HEK293T (cell line): ENCODE data around the gene LRP1B.

ENCODE experiments used
- ARNT ChIP-seq: fragments of 450-650 bp; IDR thresholded peaks from 2 replicates; pipeline ENCODE4 v1.6.1; 2017; ENCODE audit warnings: mild to moderate bottlenecking
- HDGF ChIP-seq: fragments of 450-650 bp; IDR thresholded peaks from 2 replicates; pipeline ENCODE4 v1.6.1; 2017; ENCODE audit warnings: antibody characterized with exemption, borderline replicate concordance
- NFRKB ChIP-seq: fragments of 450-650 bp; IDR thresholded peaks from 2 replicates; pipeline ENCODE4 v1.6.1; 2016; ENCODE audit warnings: mild to moderate bottlenecking, moderate library complexity
- SUZ12 ChIP-seq: fragments of 450-650 bp; IDR thresholded peaks from 2 replicates; pipeline ENCODE4 v1.6.1; 2016; ENCODE audit warnings: mild to moderate bottlenecking
- TF ChIP-seq, protein P1 (sequence below): fragments of 450-650 bp; IDR thresholded peaks from 2 replicates; pipeline ENCODE4 v1.6.1; 2016

DNA sequence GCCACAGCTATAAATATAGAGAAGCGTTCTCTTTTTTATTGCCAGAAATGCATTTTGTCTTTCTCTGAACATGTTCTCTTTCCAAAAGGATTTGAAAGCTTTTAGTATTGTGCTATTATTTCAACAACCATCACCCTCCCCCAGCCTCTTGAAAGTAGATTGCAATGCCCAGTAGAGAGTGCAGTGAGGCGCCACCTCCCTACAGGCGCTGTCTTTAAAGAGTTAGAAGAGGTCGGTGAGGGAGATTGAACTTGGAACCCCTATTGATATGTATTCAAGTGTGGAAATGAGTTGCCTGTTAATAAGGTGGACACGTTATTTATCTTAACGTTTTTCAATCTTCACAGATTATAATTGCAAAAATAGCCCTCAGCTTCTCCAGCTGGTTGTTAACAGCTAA, 360.3 kb downstream of the LRP1B start:
- TF ChIP-seq, protein P1, sequence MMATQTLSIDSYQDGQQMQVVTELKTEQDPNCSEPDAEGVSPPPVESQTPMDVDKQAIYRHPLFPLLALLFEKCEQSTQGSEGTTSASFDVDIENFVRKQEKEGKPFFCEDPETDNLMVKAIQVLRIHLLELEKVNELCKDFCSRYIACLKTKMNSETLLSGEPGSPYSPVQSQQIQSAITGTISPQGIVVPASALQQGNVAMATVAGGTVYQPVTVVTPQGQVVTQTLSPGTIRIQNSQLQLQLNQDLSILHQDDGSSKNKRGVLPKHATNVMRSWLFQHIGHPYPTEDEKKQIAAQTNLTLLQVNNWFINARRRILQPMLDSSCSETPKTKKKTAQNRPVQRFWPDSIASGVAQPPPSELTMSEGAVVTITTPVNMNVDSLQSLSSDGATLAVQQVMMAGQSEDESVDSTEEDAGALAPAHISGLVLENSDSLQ, result no peak
- TF ChIP-seq HDGF (no peak), NFRKB (no peak), ARNT (no peak), SUZ12 (no peak)
